ENCODE data around the gene ADGRD1.

ADGRD1 gene

DNA sequence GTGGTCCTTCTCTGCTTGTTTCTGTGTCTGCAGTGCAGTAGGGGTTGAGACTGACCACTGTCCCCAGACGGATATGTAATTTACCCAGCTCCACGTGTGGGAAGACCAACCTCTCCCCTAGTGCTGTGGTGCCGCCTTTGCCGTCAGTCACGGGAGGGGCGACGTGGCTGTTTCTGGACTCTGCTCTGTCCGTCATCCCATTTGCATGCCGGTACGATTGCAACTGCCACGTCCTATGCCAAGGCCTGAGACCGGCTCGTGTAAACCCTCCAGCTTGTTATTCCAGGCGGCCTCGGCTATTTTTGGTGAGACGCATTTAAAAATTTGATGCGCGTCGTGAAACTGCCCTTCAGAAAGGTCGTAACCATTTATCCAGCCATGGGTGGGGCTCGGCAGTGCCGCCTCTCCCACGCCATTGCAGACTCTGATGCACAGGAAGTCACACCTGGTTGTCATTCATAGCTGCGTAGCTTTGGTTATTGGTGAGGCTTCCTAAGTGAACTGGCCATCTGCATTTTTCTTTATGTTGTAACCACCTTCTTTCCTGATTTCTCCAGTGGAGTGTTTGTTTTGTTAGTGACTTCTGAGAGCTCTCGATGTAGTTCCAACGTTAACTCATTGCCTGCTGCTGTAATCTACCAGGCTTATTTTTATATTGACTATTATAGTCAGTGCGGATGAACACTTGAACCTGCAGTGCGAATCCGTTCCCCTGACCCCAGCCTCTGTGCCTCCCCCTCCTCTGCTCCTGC lies 75.1 kb downstream of the ADGRD1 start:
- Histone ChIP-seq H3K9me3 (ENCODE audit: control insufficient read depth, low read length) (no peaks in the 10 kb centered on the region), H3K36me3 (ENCODE audit: control insufficient read depth, insufficient read depth, low read length) (no peaks in the 10 kb centered on the region), H3K27ac (ENCODE audit: insufficient read depth, low read depth, low read length, poor library complexity, severe bottlenecking) (no peak overlapping the region), H3K27me3 (ENCODE audit: control insufficient read depth, insufficient read depth, low read length, poor library complexity, severe bottlenecking) (no peaks in the 10 kb centered on the region), H3K4me1 (ENCODE audit: control insufficient read depth, insufficient read depth, low read length) (peaks cover 21% of the 10 kb centered on the region), H3K4me3 (ENCODE audit: insufficient read depth, low read depth, low read length) (no peak overlapping the region)
- WGBS, 2 experiments: 92 to 93% methylated on average over 29 of the region's 29 CpGs

DNA sequence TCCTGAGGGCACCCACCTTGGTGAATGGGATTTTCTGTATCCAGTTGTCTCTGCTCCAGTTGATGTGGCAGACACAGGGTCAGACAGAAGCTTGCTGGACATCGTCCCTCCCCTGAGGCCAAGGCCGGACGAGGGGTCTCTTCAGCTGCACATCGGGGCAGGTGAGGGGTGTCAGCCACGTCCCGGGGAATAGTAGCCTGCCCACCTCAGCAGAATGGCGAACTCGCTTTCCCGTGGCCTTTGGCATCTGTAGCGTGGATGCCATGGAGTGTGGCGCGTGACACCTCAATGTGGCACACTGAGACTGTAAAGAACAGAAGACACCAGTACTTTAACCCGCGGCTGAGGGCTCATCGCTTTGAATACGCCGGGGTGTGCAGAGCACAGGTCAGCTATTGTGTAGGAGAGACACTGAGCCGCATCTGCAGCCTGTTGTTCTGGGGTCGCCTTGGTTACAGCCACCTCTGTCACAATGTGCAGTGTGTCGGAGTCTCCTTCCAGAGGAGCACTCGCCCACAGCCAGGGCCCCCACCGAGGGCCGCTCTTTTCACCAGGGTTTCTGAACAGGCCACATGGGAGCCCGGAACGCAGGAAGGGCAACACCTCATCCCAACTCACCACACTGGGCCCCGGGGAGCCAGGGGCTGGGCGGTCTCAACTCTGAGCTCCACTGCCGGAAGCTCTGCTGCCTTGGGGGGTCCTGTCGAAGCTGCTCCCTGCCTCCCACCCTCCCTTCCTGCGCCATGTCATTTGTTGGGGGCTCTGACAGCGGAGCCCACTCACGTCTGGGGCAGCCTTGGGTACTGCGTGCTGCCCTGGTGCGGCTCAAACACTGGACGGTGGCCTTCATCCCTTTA lies 77.0 kb downstream of the ADGRD1 start:
- H3K9me3 ChIP-seq (ENCODE audit: control insufficient read depth, low read length): no peaks in the 10 kb centered on the region
- H3K4me1 ChIP-seq (ENCODE audit: control insufficient read depth, insufficient read depth, low read length): peaks cover 21% of the 10 kb centered on the region
- no peak overlapping the region for H3K4me3 ChIP-seq (ENCODE audit: insufficient read depth, low read depth, low read length)
- WGBS, 2 experiments: 86 to 88% methylated on average over 35 of the region's 35 CpGs
- H3K36me3 ChIP-seq (ENCODE audit: control insufficient read depth, insufficient read depth, low read length): no peaks in the 10 kb centered on the region
- no peaks in the 10 kb centered on the region for H3K27me3 ChIP-seq (ENCODE audit: control insufficient read depth, insufficient read depth, low read length, poor library complexity, severe bottlenecking)
- peak overlapping the region; percentile 63 for H3K27ac ChIP-seq (ENCODE audit: insufficient read depth, low read depth, low read length, poor library complexity, severe bottlenecking)

DNA sequence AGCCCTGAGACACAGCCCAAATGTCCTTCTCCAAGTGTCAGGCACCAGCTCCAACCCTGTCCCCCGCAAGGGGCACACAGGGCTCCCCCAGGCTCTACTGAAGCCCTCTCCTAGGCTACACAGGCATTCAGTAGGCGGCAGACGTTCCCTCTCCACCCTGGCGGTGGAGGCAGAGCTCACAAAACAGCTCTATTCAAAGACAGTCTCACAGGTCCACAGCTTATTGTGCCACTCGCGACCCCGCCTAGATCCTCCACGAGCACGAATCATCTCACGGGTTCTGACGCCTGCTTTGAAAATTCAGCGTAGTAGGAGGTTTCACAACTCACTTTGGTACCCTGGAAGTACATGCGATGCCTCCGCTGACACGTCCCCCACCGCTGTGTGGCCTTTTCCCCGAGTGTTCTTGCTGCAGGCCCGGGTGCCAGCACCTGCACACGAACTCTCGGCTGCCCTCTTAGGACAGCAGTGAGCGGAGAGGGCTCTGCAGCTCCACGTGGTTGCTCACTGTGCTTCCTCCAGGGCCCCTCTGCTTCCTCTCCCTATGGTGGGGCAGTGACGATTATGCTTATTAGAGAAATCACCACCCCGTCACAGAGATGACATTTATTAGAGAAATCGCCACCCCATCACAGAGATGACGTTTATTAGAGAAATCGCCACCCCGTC lies 78.5 kb downstream of the ADGRD1 start:
- H3K9me3 ChIP-seq (ENCODE audit: control insufficient read depth, low read length): no peaks in the 10 kb centered on the region
- WGBS, 2 experiments: 85 to 88% methylated on average over 26 to 28 of the region's 28 CpGs
- no peaks in the 10 kb centered on the region for H3K36me3 ChIP-seq (ENCODE audit: control insufficient read depth, insufficient read depth, low read length)
- no peak overlapping the region for H3K4me3 ChIP-seq (ENCODE audit: insufficient read depth, low read depth, low read length)
- H3K27ac ChIP-seq (ENCODE audit: insufficient read depth, low read depth, low read length, poor library complexity, severe bottlenecking): no peak overlapping the region
- no peaks in the 10 kb centered on the region for H3K27me3 ChIP-seq (ENCODE audit: control insufficient read depth, insufficient read depth, low read length, poor library complexity, severe bottlenecking)
- H3K4me1 ChIP-seq (ENCODE audit: control insufficient read depth, insufficient read depth, low read length): peaks cover 21% of the 10 kb centered on the region

DNA sequence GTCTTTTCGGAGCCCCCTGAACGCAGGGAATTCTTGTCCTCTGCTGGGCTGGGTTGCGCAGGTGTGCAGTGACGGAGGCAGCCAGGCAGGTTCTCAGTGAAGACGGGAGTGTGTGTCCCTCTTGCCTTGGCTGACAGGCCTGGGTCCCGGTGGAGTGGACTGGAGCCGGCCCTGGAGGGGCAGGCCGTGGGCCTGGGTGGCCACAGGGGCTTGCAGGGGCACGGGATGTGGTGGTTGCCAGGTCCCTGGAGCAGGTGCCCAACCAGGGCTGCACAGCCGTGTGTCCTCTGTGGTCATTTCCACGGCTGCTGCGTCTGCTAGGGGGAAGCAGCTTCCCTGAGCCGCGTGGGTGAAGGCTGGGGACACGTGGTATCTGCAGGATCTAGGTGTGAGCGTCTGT lies 79.8 kb downstream of the ADGRD1 start:
- H3K36me3 ChIP-seq (ENCODE audit: control insufficient read depth, insufficient read depth, low read length): no peaks in the 10 kb centered on the region
- peaks cover 21% of the 10 kb centered on the region for H3K4me1 ChIP-seq (ENCODE audit: control insufficient read depth, insufficient read depth, low read length)
- no peaks in the 10 kb centered on the region for H3K27me3 ChIP-seq (ENCODE audit: control insufficient read depth, insufficient read depth, low read length, poor library complexity, severe bottlenecking)
- no peaks in the 10 kb centered on the region for H3K9me3 ChIP-seq (ENCODE audit: control insufficient read depth, low read length)
- WGBS, 2 experiments: 91 to 93% methylated on average over 16 of the region's 16 CpGs
- no peak overlapping the region for H3K27ac ChIP-seq (ENCODE audit: insufficient read depth, low read depth, low read length, poor library complexity, severe bottlenecking)
- no peak overlapping the region for H3K4me3 ChIP-seq (ENCODE audit: insufficient read depth, low read depth, low read length)

DNA sequence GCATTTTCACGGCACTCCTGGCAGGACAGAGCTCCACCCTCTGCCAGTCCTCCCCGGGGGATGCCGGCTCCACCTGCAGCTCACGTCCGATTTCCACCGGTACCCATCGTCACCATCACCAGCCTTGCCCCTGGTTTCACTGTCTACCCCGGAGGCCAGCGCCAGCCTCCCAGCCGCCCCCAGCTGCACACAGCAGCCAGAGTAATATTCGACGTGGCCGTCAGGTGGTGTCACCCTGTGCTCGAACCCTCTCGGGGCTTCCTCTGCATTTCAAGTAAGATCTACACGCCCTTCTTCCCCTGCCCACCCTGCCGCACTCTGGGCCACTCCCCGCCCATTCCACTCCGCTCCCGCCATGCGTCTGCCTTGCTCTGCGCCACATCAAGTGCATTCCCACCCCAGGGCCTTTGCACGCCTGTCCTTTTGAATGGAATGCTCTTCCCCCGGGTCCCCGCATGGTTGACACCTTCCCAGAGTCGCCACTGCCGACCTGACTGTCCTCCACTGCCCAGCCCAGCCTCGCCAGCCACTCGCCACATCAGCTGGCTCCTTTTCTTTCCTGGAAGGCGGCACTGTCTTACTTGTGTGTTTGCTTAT lies 80.3 kb downstream of the ADGRD1 start:
- WGBS, 2 experiments: 91 to 94% methylated on average over 30 of the region's 30 CpGs
- H3K27me3 ChIP-seq (ENCODE audit: control insufficient read depth, insufficient read depth, low read length, poor library complexity, severe bottlenecking): no peaks in the 10 kb centered on the region
- H3K36me3 ChIP-seq (ENCODE audit: control insufficient read depth, insufficient read depth, low read length): no peaks in the 10 kb centered on the region
- H3K9me3 ChIP-seq (ENCODE audit: control insufficient read depth, low read length): no peaks in the 10 kb centered on the region
- H3K4me1 ChIP-seq (ENCODE audit: control insufficient read depth, insufficient read depth, low read length): peaks cover 21% of the 10 kb centered on the region
- no peak overlapping the region for H3K27ac ChIP-seq (ENCODE audit: insufficient read depth, low read depth, low read length, poor library complexity, severe bottlenecking)
- H3K4me3 ChIP-seq (ENCODE audit: insufficient read depth, low read depth, low read length): no peak overlapping the region

DNA sequence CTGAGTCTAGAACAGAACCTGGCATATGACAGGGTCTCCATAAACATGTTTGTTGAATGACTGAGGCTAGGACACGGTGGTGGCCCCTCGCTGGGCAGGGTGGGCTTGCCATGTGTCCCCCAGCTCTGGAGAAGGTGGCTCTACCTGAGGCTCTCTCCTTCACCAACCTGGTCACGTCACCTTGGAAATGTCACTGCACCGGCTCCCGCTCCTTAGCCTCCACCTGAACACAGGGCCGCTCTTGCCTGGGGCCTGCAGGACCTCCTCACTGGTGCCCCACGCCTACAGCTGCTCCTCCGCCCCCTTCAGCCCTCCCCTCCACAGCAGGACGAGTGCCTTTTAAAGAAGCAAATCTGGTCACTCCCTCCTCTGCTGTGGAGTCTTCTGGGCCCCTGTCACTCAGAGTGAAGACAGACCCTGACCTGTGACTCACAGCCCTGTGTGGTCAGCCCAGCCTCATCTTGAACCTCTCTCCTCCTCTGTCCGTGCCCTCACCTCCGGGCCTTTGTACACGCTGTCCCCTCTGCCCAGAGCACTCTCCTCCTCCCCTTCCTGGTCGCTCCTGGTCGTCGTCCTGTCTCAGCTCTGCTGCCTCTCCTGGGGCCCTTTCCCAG lies 81.0 kb downstream of the ADGRD1 start:
- no peaks in the 10 kb centered on the region for H3K27me3 ChIP-seq (ENCODE audit: control insufficient read depth, insufficient read depth, low read length, poor library complexity, severe bottlenecking)
- no peaks in the 10 kb centered on the region for H3K9me3 ChIP-seq (ENCODE audit: control insufficient read depth, low read length)
- no peak overlapping the region for H3K27ac ChIP-seq (ENCODE audit: insufficient read depth, low read depth, low read length, poor library complexity, severe bottlenecking)
- H3K4me3 ChIP-seq (ENCODE audit: insufficient read depth, low read depth, low read length): no peak overlapping the region
- H3K36me3 ChIP-seq (ENCODE audit: control insufficient read depth, insufficient read depth, low read length): no peaks in the 10 kb centered on the region
- 74 to 78% methylated on average over 15 of the region's 15 CpGs for WGBS, 2 experiments
- peaks cover 21% of the 10 kb centered on the region for H3K4me1 ChIP-seq (ENCODE audit: control insufficient read depth, insufficient read depth, low read length)

DNA sequence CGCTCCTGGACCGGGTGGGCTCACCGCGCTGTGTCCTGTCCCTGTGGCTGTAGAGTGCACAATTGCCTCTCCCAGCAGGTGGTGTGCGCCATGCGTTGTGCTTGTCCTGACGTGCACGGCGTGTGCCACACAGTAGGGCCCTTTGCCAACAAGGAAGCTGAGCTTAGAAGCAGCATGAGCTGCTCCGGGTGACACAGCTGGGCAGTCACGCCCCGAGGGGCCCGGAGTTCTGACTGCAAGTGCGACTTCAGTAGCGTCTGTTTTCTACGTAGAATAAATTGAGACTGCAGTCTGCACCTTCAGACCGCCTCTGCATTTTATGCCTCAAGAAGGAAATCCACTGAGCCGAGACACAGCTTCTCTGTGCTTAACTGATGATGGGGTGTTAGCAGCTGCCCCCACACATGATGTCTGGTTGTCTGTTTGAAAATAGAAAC lies 81.6 kb downstream of the ADGRD1 start:
- no peaks in the 10 kb centered on the region for H3K36me3 ChIP-seq (ENCODE audit: control insufficient read depth, insufficient read depth, low read length)
- H3K4me1 ChIP-seq (ENCODE audit: control insufficient read depth, insufficient read depth, low read length): peaks cover 20% of the 10 kb centered on the region
- H3K9me3 ChIP-seq (ENCODE audit: control insufficient read depth, low read length): no peaks in the 10 kb centered on the region
- H3K27ac ChIP-seq (ENCODE audit: insufficient read depth, low read depth, low read length, poor library complexity, severe bottlenecking): no peak overlapping the region
- H3K4me3 ChIP-seq (ENCODE audit: insufficient read depth, low read depth, low read length): no peak overlapping the region
- H3K27me3 ChIP-seq (ENCODE audit: control insufficient read depth, insufficient read depth, low read length, poor library complexity, severe bottlenecking): no peaks in the 10 kb centered on the region
- 92 to 93% methylated on average over 18 of the region's 18 CpGs for WGBS, 2 experiments

DNA sequence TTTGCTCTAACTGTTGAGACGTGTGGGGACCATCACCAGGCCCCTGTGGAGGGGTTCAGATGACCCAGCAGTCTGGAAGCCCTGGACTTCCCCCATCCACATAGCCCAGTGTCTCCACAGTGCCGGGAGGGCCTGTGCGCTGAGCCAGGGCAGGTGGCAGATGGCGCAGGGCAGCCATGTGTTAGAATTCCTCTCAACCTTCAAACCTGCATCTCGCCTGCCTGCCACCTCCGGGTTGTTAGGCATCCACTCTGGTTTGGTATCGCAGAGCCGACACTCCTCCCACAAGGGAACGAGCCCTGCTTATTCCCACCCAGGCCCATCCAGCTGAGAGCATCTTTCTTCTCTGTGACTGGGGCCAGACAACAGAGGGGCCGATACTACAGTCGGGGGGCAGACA lies 84.5 kb downstream of the ADGRD1 start:
- 93 to 95% methylated on average over 11 of the region's 11 CpGs for WGBS, 2 experiments
- H3K9me3 ChIP-seq (ENCODE audit: control insufficient read depth, low read length): no peaks in the 10 kb centered on the region
- no peak overlapping the region for H3K4me3 ChIP-seq (ENCODE audit: insufficient read depth, low read depth, low read length)
- no peaks in the 10 kb centered on the region for H3K27me3 ChIP-seq (ENCODE audit: control insufficient read depth, insufficient read depth, low read length, poor library complexity, severe bottlenecking)
- no peaks in the 10 kb centered on the region for H3K4me1 ChIP-seq (ENCODE audit: control insufficient read depth, insufficient read depth, low read length)
- H3K27ac ChIP-seq (ENCODE audit: insufficient read depth, low read depth, low read length, poor library complexity, severe bottlenecking): no peak overlapping the region
- H3K36me3 ChIP-seq (ENCODE audit: control insufficient read depth, insufficient read depth, low read length): no peaks in the 10 kb centered on the region

DNA sequence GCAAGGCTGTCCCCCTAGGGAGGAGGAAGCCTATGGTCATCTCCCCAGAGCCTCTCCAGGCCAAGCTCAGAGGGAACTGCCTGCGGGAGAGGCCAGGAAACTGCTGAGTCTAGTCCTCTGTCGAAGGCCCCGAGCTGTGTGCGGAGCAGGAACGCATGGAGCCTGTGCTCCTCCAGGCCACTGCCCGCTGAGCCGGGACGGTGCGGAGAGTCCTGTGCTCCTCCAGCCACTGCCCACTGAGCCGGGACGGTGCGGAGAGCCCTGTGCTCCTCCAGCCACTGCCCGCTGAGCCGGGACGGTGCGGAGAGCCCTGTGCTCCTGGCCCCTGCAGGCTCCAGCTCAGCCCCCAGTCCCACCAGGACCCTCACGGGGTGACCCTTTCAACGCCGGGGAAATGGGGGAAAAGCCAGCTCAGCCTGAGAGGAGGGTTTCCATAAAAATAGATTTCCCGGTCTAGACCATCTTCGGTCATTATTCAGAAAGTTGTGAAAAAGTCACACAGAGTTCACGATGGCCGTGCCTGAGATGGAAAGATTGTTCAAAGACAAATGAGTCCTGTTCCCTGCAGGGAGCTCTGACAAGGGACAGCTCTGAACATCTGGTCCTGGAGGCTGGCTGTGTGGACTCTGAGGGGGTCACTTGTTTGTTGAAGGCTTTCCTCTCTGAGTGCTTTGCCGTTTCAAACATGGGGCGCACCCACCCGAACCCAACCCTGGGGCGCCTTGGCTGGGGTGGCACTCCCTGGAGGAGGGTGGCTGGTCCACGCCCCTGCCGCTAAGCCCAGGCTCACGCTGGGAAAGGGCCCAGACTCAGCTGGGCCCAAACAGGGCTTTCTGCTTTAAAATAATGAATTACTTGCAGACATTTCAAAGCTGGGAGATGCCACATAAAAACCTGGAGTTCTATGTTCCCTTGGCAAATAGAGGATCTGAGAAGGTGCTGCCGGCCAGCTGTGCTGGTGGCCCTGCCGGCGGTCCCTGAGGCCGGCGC lies 85.5 kb downstream of the ADGRD1 start:
- Histone ChIP-seq H3K4me1 (ENCODE audit: control insufficient read depth, insufficient read depth, low read length) (no peaks in the 10 kb centered on the region), H3K9me3 (ENCODE audit: control insufficient read depth, low read length) (no peaks in the 10 kb centered on the region)
- WGBS, 2 experiments: 88 to 90% methylated on average over 35 of the region's 35 CpGs

More for the DNA sequence above, 85.5 kb downstream of the ADGRD1 start:
- H3K27me3 ChIP-seq (ENCODE audit: control insufficient read depth, insufficient read depth, low read length, poor library complexity, severe bottlenecking): no peaks in the 10 kb centered on the region
- no peak overlapping the region for H3K27ac ChIP-seq (ENCODE audit: insufficient read depth, low read depth, low read length, poor library complexity, severe bottlenecking)
- H3K4me3 ChIP-seq (ENCODE audit: insufficient read depth, low read depth, low read length): no peak overlapping the region
- H3K36me3 ChIP-seq (ENCODE audit: control insufficient read depth, insufficient read depth, low read length): no peaks in the 10 kb centered on the region

Measured in ectodermal cell (in vitro differentiated cells).